Esophagus muscularis mucosa (tissue), 4 donors: ENCODE measurements around the gene AHI1.

Experiments used
- EP300 ChIP-seq: sonication (generic); formaldehyde crosslinking; IDR thresholded peaks from one replicate; pipeline ENCODE4 v1.6.1; 2017; ENCODE audit warnings: antibody characterized with exemption
- POLR2A ChIP-seq: fragments of 450-650 bp; IDR thresholded peaks from one replicate; pipeline ENCODE4 v1.6.1; 2017; ENCODE audit warnings: antibody characterized with exemption, moderate library complexity, mild to moderate bottlenecking, low read depth
- POLR2AphosphoS5 ChIP-seq, 2 donors: sonication (generic); formaldehyde crosslinking; IDR thresholded peaks; one replicate each; pipeline ENCODE4 v1.6.1; 2017; ENCODE audit warnings: antibody characterized with exemption in 2 of 2
- TF ChIP-seq, protein P1 (sequence below), 3 experiments: fragments of 200-600 bp in 2 of 3; fragments of 450-650 bp in 1 of 3; sonication (generic) in 2 of 3; IDR thresholded peaks; one replicate each; pipeline ENCODE4 v1.5.1; 2017 to 2019; ENCODE audit warnings: antibody characterized with exemption in 3 of 3, mild to moderate bottlenecking in 2 of 3, moderate library complexity in 1 of 3

DNA sequence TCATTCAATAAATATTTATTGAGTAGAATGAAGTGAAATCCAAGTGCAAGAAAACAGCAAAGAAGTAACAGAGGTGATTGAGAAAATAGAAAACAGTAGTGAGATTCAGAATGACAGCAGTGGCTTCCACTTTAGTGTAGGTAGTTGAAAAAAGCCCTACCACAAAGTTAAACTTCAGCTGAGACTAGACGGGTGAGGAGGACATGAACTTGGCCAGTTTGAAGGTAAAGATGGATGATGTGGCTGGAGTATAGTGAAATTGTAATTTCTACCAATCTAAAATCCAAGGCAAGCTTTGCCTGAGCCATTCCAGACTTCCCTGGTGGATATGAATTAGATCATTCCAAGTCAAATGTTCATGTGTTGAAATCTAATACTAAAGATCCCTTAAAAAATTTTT lies 32.6 kb upstream of the AHI1 start:
- TF ChIP-seq, protein P1, sequence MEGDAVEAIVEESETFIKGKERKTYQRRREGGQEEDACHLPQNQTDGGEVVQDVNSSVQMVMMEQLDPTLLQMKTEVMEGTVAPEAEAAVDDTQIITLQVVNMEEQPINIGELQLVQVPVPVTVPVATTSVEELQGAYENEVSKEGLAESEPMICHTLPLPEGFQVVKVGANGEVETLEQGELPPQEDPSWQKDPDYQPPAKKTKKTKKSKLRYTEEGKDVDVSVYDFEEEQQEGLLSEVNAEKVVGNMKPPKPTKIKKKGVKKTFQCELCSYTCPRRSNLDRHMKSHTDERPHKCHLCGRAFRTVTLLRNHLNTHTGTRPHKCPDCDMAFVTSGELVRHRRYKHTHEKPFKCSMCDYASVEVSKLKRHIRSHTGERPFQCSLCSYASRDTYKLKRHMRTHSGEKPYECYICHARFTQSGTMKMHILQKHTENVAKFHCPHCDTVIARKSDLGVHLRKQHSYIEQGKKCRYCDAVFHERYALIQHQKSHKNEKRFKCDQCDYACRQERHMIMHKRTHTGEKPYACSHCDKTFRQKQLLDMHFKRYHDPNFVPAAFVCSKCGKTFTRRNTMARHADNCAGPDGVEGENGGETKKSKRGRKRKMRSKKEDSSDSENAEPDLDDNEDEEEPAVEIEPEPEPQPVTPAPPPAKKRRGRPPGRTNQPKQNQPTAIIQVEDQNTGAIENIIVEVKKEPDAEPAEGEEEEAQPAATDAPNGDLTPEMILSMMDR (IDR thresholded peaks at IDR 0.05): no peak
- TF ChIP-seq EP300 (no peak), POLR2AphosphoS5 (IDR thresholded peaks at IDR 0.05) (no peak), POLR2A (no peak)
